GM12873 (cell line): ENCODE measurements around the gene SLC45A1.

Experiments
- CTCF ChIP-seq: IDR thresholded peaks from 2 replicates; pipeline ENCODE4 v1.5.1; 2012; ENCODE audit warnings: low read depth, mild to moderate bottlenecking, moderate library complexity, low read length, control low read depth; ENCODE audit not compliant: insufficient read depth; ENCODE audit errors: missing control alignments

SLC45A1 gene

GRCh38 chr1:8368956-8369639 lies 51.2 kb downstream of the SLC45A1 start:
- TF ChIP-seq CTCF: no peak

GRCh38 chr1:8370046-8370881 lies 52.4 kb downstream of the SLC45A1 start:
- no peak for TF ChIP-seq CTCF

GRCh38 chr1:8370905-8371315 lies 53.0 kb downstream of the SLC45A1 start:
- no peak for TF ChIP-seq CTCF

- no peak for TF ChIP-seq CTCF
These were observed 53.6 kb downstream of the SLC45A1 start for GRCh38 chr1:8371372-8371991.

- no peak for TF ChIP-seq CTCF
These were observed 55.2 kb downstream of the SLC45A1 start for GRCh38 chr1:8373125-8373524.

- no peak for TF ChIP-seq CTCF
These were observed 55.8 kb downstream of the SLC45A1 start for GRCh38 chr1:8373581-8374241.

- no peak for TF ChIP-seq CTCF
These were observed 56.4 kb downstream of the SLC45A1 start for GRCh38 chr1:8374356-8374755.
